CD4-positive, alpha-beta memory T cell (primary cell): ENCODE measurements around the gene UTRN. TPM values are rescaled to one million over a fixed set of nuclear protein-coding genes. Genes with fewer than 3 reads are reported as not detected.
A peak's percentile ranks its signal among the peaks of the same experiment; 100 is the strongest.

ENCODE experiments used
- CTCF ChIA-PET: fragments of 350-600 bp; sonication (Branson Sonifier 250); formaldehyde crosslinking; loops from one replicate; lab custom pipeline; 2021; ENCODE audit warnings: inconsistent platforms; ENCODE audit not compliant: partially characterized antibody; lab: Charles Lee
- POLR2A ChIA-PET: fragments of 350-600 bp; sonication (Branson Sonifier 250); formaldehyde crosslinking; loops from one replicate; lab custom pipeline; 2021; ENCODE audit not compliant: partially characterized antibody; lab: Charles Lee
- DNase-seq, 5 donors: peaks; one replicate each; pipeline versions ENCODE4 v3.0.0 to v3.0.0-alpha.2; 2020 to 2022; ENCODE audit warnings: mixed read lengths in 1 of 5
- H3K27ac ChIP-seq: one replicate; pipeline ENCODE4 v1.7.0; 2013; ENCODE audit warnings: low read depth, low read length
- H3K27me3 ChIP-seq: 2 replicates; pipeline ENCODE4 v1.7.0; 2013; ENCODE audit warnings: mild to moderate bottlenecking, low read length, moderate library complexity; ENCODE audit not compliant: insufficient read depth
- H3K36me3 ChIP-seq: 2 replicates; pipeline ENCODE4 v1.7.0; 2013; ENCODE audit warnings: mild to moderate bottlenecking, low read length, moderate library complexity; ENCODE audit not compliant: insufficient read depth
- H3K4me1 ChIP-seq: 2 replicates; pipeline ENCODE4 v1.7.0; 2013; ENCODE audit warnings: mild to moderate bottlenecking, low read length, moderate library complexity; ENCODE audit not compliant: insufficient read depth
- H3K4me3 ChIP-seq, 2 donors: one replicate each; pipeline ENCODE4 v1.7.0; 2013; ENCODE audit warnings: low read length in 2 of 2, mild to moderate bottlenecking in 1 of 2
- H3K9me3 ChIP-seq, 2 donors: one replicate each; pipeline ENCODE4 v1.7.0; 2013; ENCODE audit warnings: low read length in 2 of 2, control low read depth in 1 of 2; ENCODE audit not compliant: control insufficient read depth in 1 of 2
- H3K27ac Mint-ChIP-seq, 7 donors: one replicate each; pipeline ENCODE4 v1.8.0; 2020 to 2021; ENCODE audit warnings: mixed read lengths in 7 of 7, mild to moderate bottlenecking in 6 of 7, inconsistent platforms in 3 of 7, moderate library complexity in 3 of 7
- H3K27me3 Mint-ChIP-seq, 2 donors: one replicate each; pipeline ENCODE4 v1.8.0; 2020 to 2021; ENCODE audit warnings: mixed read lengths in 2 of 2
- H3K36me3 Mint-ChIP-seq, 2 donors: one replicate each; pipeline ENCODE4 v1.8.0; 2020 to 2021; ENCODE audit warnings: mixed read lengths in 2 of 2, inconsistent platforms in 1 of 2, mild to moderate bottlenecking in 1 of 2
- H3K4me1 Mint-ChIP-seq, 4 donors: one replicate each; pipeline ENCODE4 v1.8.0; 2020 to 2021; ENCODE audit warnings: mixed read lengths in 4 of 4, mild to moderate bottlenecking in 1 of 4
- H3K4me3 Mint-ChIP-seq, 8 donors: one replicate each; pipeline ENCODE4 v1.8.0; 2020 to 2021; ENCODE audit warnings: mixed read lengths in 8 of 8, mild to moderate bottlenecking in 7 of 8, moderate library complexity in 6 of 8, inconsistent platforms in 3 of 8
- H3K9me3 Mint-ChIP-seq, 8 donors: one replicate each; pipeline ENCODE4 v1.8.0; 2020 to 2021; ENCODE audit warnings: mixed read lengths in 8 of 8, mild to moderate bottlenecking in 5 of 8, inconsistent platforms in 3 of 8, moderate library complexity in 1 of 8
- intact Hi-C: fragments of 100-400 bp; cut with micrococcal nuclease; formaldehyde crosslinking; loops from one replicate; pipeline ENCODE4 v1.15.1; 2023
- polyA plus RNA-seq, 2 donors: library from polyadenylated mRNA; unstranded; fragments of 300-500 nt; fragmentation: Illumina TruSeq; gene quantifications; one replicate each; pipeline ENCODE4 v1.2.3, GENCODE V29; 2021
- total RNA-seq, 2 experiments: library from RNA; stranded (reverse); gene quantifications; one replicate each; pipeline ENCODE4 v1.2.3, GENCODE V29; 2021

Gene UTRN
- total and polyA plus RNA-seq, 4 experiments from 2014 or later: 18.8 to 227 (median 159) TPM

GRCh38 chr6:144317736-144318135 is 32.6 kb downstream of the UTRN start:
- H3K9me3 ChIP-seq: no peaks in the 10 kb centered on the region
- H3K27me3 Mint-ChIP-seq: no peaks in the 10 kb centered on the region
- no peak overlapping the region for H3K4me3 ChIP-seq
- no peaks in the 10 kb centered on the region for H3K9me3 Mint-ChIP-seq
- peak overlapping the region in 1 of 7 donors; percentile 22 for H3K27ac Mint-ChIP-seq
- intact Hi-C loops: no loop called here
- H3K27ac ChIP-seq: no peak overlapping the region
- H3K4me1 Mint-ChIP-seq: peaks cover 0 to 5% (median 3%) of the 10 kb centered on the region in 4 donors
- no peaks in the 10 kb centered on the region for H3K4me1 ChIP-seq
- ChIA-PET POLR2A (no interaction called here), CTCF (no interaction called here)
- no peaks in the 10 kb centered on the region for H3K27me3 ChIP-seq
- no peaks in the 10 kb centered on the region for H3K36me3 Mint-ChIP-seq
- H3K4me3 Mint-ChIP-seq: no peak overlapping the region
- DNase-seq: no peak
- H3K36me3 ChIP-seq: no peaks in the 10 kb centered on the region

GRCh38 chr6:144319211-144319610 is 34.1 kb downstream of the UTRN start:
- no peak for DNase-seq
- Mint-ChIP-seq H3K36me3 (no peaks in the 10 kb centered on the region), H3K4me3 (no peak overlapping the region), H3K9me3 (no peaks in the 10 kb centered on the region), H3K27ac (no peak overlapping the region), H3K4me1 (peaks cover 0 to 5% (median 3%) of the 10 kb centered on the region in 4 donors), H3K27me3 (no peaks in the 10 kb centered on the region)
- H3K4me3 ChIP-seq: no peak overlapping the region
- no peak overlapping the region for H3K27ac ChIP-seq
- no peaks in the 10 kb centered on the region for H3K4me1 ChIP-seq
- ChIA-PET CTCF (interaction anchor here (0.9 kb wide), 1 partner anchor 17 kb away, joined by 3 read pairs; no protein-coding TSS in a partner anchor), POLR2A (no interaction called here)
- intact Hi-C loops: no loop called here
- H3K27me3 ChIP-seq: no peaks in the 10 kb centered on the region
- no peaks in the 10 kb centered on the region for H3K36me3 ChIP-seq
- H3K9me3 ChIP-seq: no peaks in the 10 kb centered on the region

- no peak overlapping the region for H3K27ac ChIP-seq
- Mint-ChIP-seq H3K4me3 (peak overlapping the region in 1 of 8 donors; percentile 38), H3K27me3 (no peaks in the 10 kb centered on the region), H3K27ac (no peak overlapping the region), H3K36me3 (no peaks in the 10 kb centered on the region), H3K4me1 (peaks cover 0 to 10% (median 3%) of the 10 kb centered on the region in 4 donors), H3K9me3 (no peaks in the 10 kb centered on the region)
- no peaks in the 10 kb centered on the region for H3K36me3 ChIP-seq
- H3K27me3 ChIP-seq: no peaks in the 10 kb centered on the region
- ChIA-PET CTCF (interaction anchor here (0.7 to 1.1 kb wide), 2 partner anchors 10 to 255 kb away, joined by 3 read pairs; no protein-coding TSS in a partner anchor), POLR2A (interaction anchor here (1.0 to 1.3 kb wide), 2 partner anchors 14 to 23 kb away, joined by 3 to 4 read pairs; no protein-coding TSS in a partner anchor)
- intact Hi-C loops: no loop called here
- no peak overlapping the region for H3K4me3 ChIP-seq
- no peaks in the 10 kb centered on the region for H3K4me1 ChIP-seq
- no peak for DNase-seq
- no peaks in the 10 kb centered on the region for H3K9me3 ChIP-seq
Observed at GRCh38 chr6:144320741-144321140, 35.6 kb downstream of the UTRN start.

- intact Hi-C loops: no loop called here
- Histone ChIP-seq H3K27me3 (no peaks in the 10 kb centered on the region), H3K36me3 (no peaks in the 10 kb centered on the region), H3K4me3 (no peak overlapping the region), H3K27ac (no peak overlapping the region), H3K4me1 (no peaks in the 10 kb centered on the region), H3K9me3 (no peaks in the 10 kb centered on the region)
- no peaks in the 10 kb centered on the region for H3K9me3 Mint-ChIP-seq
- H3K4me3 Mint-ChIP-seq: no peak overlapping the region
- ChIA-PET CTCF (interaction anchor here (1.4 kb wide), 1 partner anchor 32 kb away, joined by 4 read pairs; no protein-coding TSS in a partner anchor), POLR2A (no interaction called here)
- H3K27me3 Mint-ChIP-seq: no peaks in the 10 kb centered on the region
- DNase-seq: no peak
- H3K36me3 Mint-ChIP-seq: no peaks in the 10 kb centered on the region
- peaks cover 0 to 11% (median 5%) of the 10 kb centered on the region in 4 donors for H3K4me1 Mint-ChIP-seq
- no peak overlapping the region for H3K27ac Mint-ChIP-seq
Observed at GRCh38 chr6:144321839-144322591, 36.9 kb downstream of the UTRN start.

GRCh38 chr6:144325232-144325631 is 40.1 kb downstream of the UTRN start:
- no peaks in the 10 kb centered on the region for H3K27me3 ChIP-seq
- H3K4me3 ChIP-seq: no peak overlapping the region
- intact Hi-C loops: no loop called here
- H3K9me3 ChIP-seq: no peaks in the 10 kb centered on the region
- H3K9me3 Mint-ChIP-seq: no peaks in the 10 kb centered on the region
- H3K36me3 Mint-ChIP-seq: no peaks in the 10 kb centered on the region
- H3K4me1 Mint-ChIP-seq: peaks cover 0 to 19% (median 11%) of the 10 kb centered on the region in 4 donors
- peak overlapping the region in 3 of 7 donors; percentile 20 to 37 (median 22) for H3K27ac Mint-ChIP-seq
- no peaks in the 10 kb centered on the region for H3K36me3 ChIP-seq
- H3K4me1 ChIP-seq: no peaks in the 10 kb centered on the region
- H3K27me3 Mint-ChIP-seq: no peaks in the 10 kb centered on the region
- no peak overlapping the region for H3K27ac ChIP-seq
- no peak overlapping the region for H3K4me3 Mint-ChIP-seq
- CTCF ChIA-PET: interaction anchor here (1.7 kb wide), 1 partner anchor 155 kb away, joined by 7 read pairs; no protein-coding TSS in a partner anchor
- no peak for DNase-seq
- POLR2A ChIA-PET: interaction anchor here (0.6 kb wide), 1 partner anchor 157 kb away, joined by 4 read pairs; no protein-coding TSS in a partner anchor

GRCh38 chr6:144326393-144326792 is 41.3 kb downstream of the UTRN start:
- H3K36me3 ChIP-seq: no peaks in the 10 kb centered on the region
- H3K9me3 ChIP-seq: no peaks in the 10 kb centered on the region
- Mint-ChIP-seq H3K36me3 (no peaks in the 10 kb centered on the region), H3K4me1 (peaks cover 0 to 14% (median 11%) of the 10 kb centered on the region in 4 donors), H3K9me3 (no peaks in the 10 kb centered on the region), H3K27ac (no peak overlapping the region), H3K4me3 (no peak overlapping the region), H3K27me3 (no peaks in the 10 kb centered on the region)
- no peak overlapping the region for H3K27ac ChIP-seq
- H3K4me3 ChIP-seq: no peak overlapping the region
- ChIA-PET POLR2A (no interaction called here), CTCF (no interaction called here)
- no peaks in the 10 kb centered on the region for H3K27me3 ChIP-seq
- intact Hi-C loops: no loop called here
- no peak for DNase-seq
- H3K4me1 ChIP-seq: no peaks in the 10 kb centered on the region

GRCh38 chr6:144327081-144327480 is 41.9 kb downstream of the UTRN start:
- intact Hi-C loops: no loop called here
- no peak for DNase-seq
- CTCF ChIA-PET: interaction anchor here (0.5 kb wide), 1 partner anchor 155 kb away, joined by 3 read pairs; no protein-coding TSS in a partner anchor
- no peaks in the 10 kb centered on the region for H3K9me3 ChIP-seq
- H3K4me1 ChIP-seq: no peaks in the 10 kb centered on the region
- H3K4me3 ChIP-seq: no peak overlapping the region
- no peaks in the 10 kb centered on the region for H3K9me3 Mint-ChIP-seq
- H3K27me3 Mint-ChIP-seq: no peaks in the 10 kb centered on the region
- H3K27ac Mint-ChIP-seq: no peak overlapping the region
- H3K4me1 Mint-ChIP-seq: peaks cover 2 to 15% (median 11%) of the 10 kb centered on the region in 4 donors
- no peak overlapping the region for H3K27ac ChIP-seq
- no peaks in the 10 kb centered on the region for H3K36me3 Mint-ChIP-seq
- no peaks in the 10 kb centered on the region for H3K36me3 ChIP-seq
- no peak overlapping the region for H3K4me3 Mint-ChIP-seq
- POLR2A ChIA-PET: no interaction called here
- H3K27me3 ChIP-seq: no peaks in the 10 kb centered on the region
